AG10803 (cell line): ENCODE results near the gene CDH1.

Experiments
- DNase-seq: peaks from one replicate; pipeline ENCODE4 v3.0.0; 2010; ENCODE audit warnings: low read depth
- H3K4me3 ChIP-seq: 2 replicates; pipeline ENCODE4 v1.5.1; 2011; ENCODE audit warnings: mild to moderate bottlenecking, low read length, control low read depth
- TF ChIP-seq, protein P1 (sequence below): conservative IDR thresholded peaks from 2 replicates; pipeline ENCODE4 v1.5.1; 2011; ENCODE audit warnings: mild to moderate bottlenecking, low read length, control low read depth, inconsistent platforms

Gene CDH1

DNA sequence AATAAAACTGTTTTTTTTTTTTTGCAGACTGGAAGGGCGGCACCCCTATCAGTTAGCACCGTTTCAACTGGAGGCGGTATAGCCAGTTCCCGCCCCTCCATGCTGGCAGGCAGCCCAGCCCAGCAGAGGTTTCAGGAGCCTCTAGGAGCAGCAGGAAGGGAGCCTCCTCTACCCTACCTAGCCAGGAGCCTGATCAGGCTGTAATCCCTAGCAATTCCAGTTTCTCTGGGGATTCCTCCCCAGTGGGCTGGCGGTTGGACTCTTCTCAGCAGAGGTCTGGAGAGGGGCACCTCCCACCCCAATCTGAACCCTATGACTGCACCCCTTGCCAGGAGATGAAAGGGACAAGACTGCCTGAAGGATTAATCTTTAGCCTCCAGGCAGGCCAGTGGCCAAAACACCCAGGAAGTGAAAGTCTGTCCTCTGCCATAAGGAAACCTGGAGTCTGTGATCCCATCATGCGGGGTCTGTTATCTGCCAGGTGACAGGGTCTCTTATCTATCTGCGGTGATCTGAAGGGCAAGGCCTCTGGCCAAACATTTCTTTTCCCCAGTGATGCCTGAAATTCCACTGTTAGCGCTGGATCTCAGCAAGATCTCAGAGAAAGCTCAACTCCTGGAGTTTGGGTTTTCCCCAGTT is 4.9 kb upstream of the CDH1 start:
- TF ChIP-seq, protein P1, sequence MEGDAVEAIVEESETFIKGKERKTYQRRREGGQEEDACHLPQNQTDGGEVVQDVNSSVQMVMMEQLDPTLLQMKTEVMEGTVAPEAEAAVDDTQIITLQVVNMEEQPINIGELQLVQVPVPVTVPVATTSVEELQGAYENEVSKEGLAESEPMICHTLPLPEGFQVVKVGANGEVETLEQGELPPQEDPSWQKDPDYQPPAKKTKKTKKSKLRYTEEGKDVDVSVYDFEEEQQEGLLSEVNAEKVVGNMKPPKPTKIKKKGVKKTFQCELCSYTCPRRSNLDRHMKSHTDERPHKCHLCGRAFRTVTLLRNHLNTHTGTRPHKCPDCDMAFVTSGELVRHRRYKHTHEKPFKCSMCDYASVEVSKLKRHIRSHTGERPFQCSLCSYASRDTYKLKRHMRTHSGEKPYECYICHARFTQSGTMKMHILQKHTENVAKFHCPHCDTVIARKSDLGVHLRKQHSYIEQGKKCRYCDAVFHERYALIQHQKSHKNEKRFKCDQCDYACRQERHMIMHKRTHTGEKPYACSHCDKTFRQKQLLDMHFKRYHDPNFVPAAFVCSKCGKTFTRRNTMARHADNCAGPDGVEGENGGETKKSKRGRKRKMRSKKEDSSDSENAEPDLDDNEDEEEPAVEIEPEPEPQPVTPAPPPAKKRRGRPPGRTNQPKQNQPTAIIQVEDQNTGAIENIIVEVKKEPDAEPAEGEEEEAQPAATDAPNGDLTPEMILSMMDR, result no peak
- no peak overlapping the region for H3K4me3 ChIP-seq
- DNase-seq, result no peak

DNA sequence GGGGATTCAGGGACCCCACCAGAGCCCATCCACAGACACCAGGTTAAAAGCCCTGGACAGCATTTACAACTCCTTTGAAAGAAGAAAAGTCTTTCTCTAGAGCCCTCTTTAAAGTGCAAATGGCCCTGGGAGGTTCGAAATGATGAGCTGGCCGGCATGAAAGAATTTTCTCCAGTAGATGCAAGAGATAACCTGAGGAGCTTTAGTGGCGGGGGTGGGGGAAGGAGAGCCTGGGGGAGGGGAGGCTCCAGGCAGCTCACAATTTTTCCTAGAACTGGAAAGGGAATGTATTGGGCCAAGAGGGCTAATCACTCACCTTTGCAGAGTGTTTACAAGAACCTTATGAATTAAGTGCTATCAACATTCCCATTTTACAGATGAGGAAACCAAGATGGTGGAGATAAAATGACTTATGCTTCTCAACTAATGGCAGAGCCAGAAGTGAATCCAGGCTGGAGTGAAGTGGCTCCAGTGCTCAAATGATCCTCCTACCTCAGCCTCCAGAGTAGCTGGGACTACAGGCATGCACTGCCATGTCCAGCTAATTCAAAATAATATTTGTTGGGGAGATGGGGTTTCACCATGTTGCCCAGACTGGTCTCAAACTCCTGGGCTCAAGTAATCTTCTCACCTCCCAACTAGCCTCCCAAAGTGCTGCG is 4.2 kb upstream of the CDH1 start:
- TF ChIP-seq, protein P1, result no peak
- no peak overlapping the region for H3K4me3 ChIP-seq
- DNase-seq, result no peak

DNA sequence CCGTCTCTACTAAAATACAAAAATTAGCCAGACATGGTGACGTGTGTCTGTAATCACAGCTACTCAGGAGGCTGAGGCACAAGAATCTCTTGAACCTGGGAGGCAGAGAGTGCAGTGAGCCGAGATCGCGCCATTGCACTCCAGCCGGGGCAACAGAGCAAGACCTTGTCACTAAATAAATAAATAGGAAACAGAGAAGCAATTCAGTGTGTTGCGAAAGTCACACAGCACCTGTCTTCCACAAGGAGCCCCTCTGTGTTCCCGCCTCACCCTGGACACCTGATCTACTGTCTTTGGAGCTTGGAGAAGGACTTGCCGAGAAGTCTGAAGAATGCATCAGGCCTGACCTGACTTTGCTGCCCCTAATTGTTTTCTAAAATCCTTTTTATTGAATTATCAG is 3.5 kb upstream of the CDH1 start:
- TF ChIP-seq, protein P1, result no peak
- no peak for DNase-seq
- H3K4me3 ChIP-seq, result no peak overlapping the region

DNA sequence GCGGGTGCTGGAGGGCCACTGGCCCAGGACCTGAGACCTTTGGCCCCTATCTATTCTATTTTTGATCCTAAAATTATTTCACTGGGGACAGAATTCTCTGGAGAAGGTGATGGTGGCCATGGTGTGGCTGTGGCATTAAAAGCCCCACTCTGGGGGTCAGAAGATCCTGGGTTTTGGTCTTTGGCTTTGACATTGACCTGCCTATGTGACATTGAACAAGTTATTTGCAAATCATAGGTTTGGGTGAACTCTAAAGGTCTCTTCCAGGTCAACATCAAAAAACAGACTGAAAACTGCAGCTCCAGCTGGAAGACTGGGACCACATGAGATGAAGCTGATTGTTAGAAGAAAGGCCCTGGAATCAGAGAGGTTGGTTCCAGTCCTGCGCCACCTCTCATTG is 2.3 kb upstream of the CDH1 start:
- no peak for DNase-seq
- H3K4me3 ChIP-seq, result no peak overlapping the region
- TF ChIP-seq, protein P1, result no peak

DNA sequence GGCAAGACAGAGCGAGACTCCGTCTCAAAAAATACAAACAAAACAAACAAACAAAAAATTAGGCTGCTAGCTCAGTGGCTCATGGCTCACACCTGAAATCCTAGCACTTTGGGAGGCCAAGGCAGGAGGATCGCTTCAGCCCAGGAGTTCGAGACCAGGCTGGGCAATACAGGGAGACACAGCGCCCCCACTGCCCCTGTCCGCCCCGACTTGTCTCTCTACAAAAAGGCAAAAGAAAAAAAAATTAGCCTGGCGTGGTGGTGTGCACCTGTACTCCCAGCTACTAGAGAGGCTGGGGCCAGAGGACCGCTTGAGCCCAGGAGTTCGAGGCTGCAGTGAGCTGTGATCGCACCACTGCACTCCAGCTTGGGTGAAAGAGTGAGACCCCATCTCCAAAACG is 531 bp upstream of the CDH1 start:
- DNase-seq, result no peak
- no peak overlapping the region for H3K4me3 ChIP-seq
- TF ChIP-seq, protein P1, result no peak

DNA sequence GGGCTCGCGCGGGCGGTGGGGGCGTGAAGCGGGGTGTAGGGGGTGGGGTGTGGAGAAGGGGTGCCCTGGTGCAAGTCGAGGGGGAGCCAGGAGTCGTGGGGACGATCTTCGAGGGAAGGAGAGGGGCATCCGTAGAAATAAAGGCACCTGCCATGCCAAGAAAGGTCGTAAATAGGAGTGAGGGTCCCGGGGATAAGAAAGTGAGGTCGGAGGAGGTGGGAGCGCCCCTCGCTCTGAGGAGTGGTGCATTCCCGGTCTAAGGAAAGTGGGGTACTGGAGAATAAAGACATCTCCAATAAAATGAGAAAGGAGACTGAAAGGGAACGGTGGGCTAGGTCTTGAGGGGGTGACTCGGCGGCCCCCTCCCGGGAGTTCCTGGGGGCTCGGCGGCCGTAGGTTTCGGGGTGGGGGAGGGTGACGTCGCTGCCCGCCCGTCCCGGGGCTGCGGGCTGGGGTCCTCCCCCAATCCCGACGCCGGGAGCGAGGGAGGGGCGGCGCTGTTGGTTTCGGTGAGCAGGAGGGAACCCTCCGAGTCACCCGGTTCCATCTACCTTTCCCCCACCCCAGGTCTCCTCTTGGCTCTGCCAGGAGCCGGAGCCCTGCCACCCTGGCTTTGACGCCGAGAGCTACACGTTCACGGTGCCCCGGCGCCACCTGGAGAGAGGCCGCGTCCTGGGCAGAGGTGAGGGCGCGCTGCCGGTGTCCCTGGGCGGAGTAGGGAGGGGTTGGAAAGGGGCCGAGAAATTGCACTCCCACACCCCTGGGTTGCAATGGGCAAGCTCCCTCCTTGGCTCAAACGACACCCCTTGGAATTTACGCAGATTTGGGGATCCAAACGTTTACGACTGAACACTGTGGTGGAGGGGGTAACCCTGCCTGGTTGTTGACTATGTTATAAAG is 888 bp downstream of the CDH1 start:
- H3K4me3 ChIP-seq, result no peak overlapping the region
- TF ChIP-seq, protein P1, result no peak
- no peak for DNase-seq
